ENCODE results near the gene CD99L2. TPM values are rescaled to one million over a fixed set of nuclear protein-coding genes. Genes with fewer than 3 reads are reported as not detected.

Gene CD99L2
- total RNA-seq, 1 experiment from 2014 or later, result 7.3 TPM

DNA sequence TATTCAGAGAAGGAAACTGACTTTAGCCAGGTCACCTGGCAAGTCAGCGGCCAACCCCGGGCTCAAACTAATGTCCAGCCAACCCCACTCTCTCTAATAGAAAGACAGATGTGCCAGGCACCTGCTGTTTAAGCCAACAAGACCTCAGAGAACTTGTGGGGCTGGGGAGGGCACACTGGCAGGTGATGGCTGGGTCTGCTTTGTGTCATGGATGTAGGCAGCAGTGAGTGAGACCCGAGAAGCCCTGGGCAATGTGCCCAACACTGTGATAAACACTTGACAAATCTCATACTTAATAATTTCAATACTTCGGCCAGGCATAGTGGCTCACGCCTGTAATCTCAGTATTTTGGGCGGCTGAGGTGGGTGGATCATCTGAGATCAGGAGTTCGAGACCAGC is 9.0 kb upstream of the CD99L2 start:
- Histone ChIP-seq H2BK15ac (ENCODE audit: low read depth, low read length) (no peak overlapping the region), H3K4me1 (ENCODE audit: insufficient read depth, low read length) (peaks cover 14% of the 10 kb centered on the region; the same call in 1 of the 2 replicates), H3K23ac (ENCODE audit: insufficient read length, low read depth, low read length) (no peak overlapping the region), H2AFZ (ENCODE audit: low read length) (no peak overlapping the region), H2BK20ac (ENCODE audit: low read depth, low read length, poor library complexity, severe bottlenecking) (no peak overlapping the region), H2BK120ac (ENCODE audit: low read depth, low read length, poor library complexity, severe bottlenecking) (no peak overlapping the region), H3K9ac (ENCODE audit: extremely low read depth, insufficient read length, low read length) (no peak overlapping the region), H3K4me2 (ENCODE audit: insufficient read depth, insufficient read length, low read length) (no peak overlapping the region), H3K23me2 (ENCODE audit: insufficient read length, low read depth, low read length, poor library complexity, severe bottlenecking) (peaks cover 10% of the 10 kb centered on the region), H3K14ac (ENCODE audit: insufficient read depth, low read length) (no peak overlapping the region), H3K18ac (ENCODE audit: insufficient read length, low read depth, low read length) (no peak overlapping the region), H3T11ph (ENCODE audit: low read length) (no peak overlapping the region), H3K27me3 (ENCODE audit: insufficient read depth, low read length) (no peaks in the 10 kb centered on the region), H3K79me1 (ENCODE audit: insufficient read depth, low read depth, low read length, poor library complexity, severe bottlenecking) (no peaks in the 10 kb centered on the region), H3K79me2 (ENCODE audit: insufficient read depth, low read length) (no peaks in the 10 kb centered on the region), H3K56ac (ENCODE audit: insufficient read length, low read depth, low read length) (no peak overlapping the region), H4K20me1 (ENCODE audit: control insufficient read depth, insufficient read depth, insufficient read length) (no peaks in the 10 kb centered on the region), H3K27ac (ENCODE audit: insufficient read length, low read depth, low read length) (no peak overlapping the region), H4K91ac (ENCODE audit: insufficient read length, low read depth, low read length) (no peak overlapping the region), H3K4ac (ENCODE audit: low read depth, low read length) (no peak overlapping the region), H4K8ac (replicated peaks; ENCODE audit: insufficient read length, low read depth, low read length) (no peak overlapping the region), H2BK5ac (ENCODE audit: insufficient read length, low read length) (no peak overlapping the region), H3K9me3 (ENCODE audit: control insufficient read depth, low read depth, low read length) (no peaks in the 10 kb centered on the region), H4K5ac (ENCODE audit: insufficient read length, low read depth, low read length) (no peak overlapping the region), H2AK5ac (ENCODE audit: insufficient read length, low read length) (no peak overlapping the region), H2BK12ac (ENCODE audit: insufficient read length, low read depth, low read length) (no peak overlapping the region)
- Mint-ChIP-seq H3K4me1 (peaks cover 26 to 33% of the 10 kb centered on the region in 2 experiments), H3K4me3 (no peak overlapping the region), H3K36me3 (ENCODE audit: insufficient read depth in 1 of 3, low read depth in 3 of 3) (no peaks in the 10 kb centered on the region; a peak in 2 of 7 replicates), H3K27me3 (ENCODE audit: low read depth) (peaks cover 10% of the 10 kb centered on the region), H3K27ac (no peak overlapping the region; a peak in 1 of 7 replicates), H3K9me3 (peaks cover 59 to 73% of the 10 kb centered on the region in 2 experiments)
- WGBS (ENCODE audit: extremely low coverage, insufficient read length, low lambda C conversion rate), result no CpG with 5 or more reads among the region's 7 CpGs
- no peak for DNase-seq
- TF ChIP-seq, protein P1, sequence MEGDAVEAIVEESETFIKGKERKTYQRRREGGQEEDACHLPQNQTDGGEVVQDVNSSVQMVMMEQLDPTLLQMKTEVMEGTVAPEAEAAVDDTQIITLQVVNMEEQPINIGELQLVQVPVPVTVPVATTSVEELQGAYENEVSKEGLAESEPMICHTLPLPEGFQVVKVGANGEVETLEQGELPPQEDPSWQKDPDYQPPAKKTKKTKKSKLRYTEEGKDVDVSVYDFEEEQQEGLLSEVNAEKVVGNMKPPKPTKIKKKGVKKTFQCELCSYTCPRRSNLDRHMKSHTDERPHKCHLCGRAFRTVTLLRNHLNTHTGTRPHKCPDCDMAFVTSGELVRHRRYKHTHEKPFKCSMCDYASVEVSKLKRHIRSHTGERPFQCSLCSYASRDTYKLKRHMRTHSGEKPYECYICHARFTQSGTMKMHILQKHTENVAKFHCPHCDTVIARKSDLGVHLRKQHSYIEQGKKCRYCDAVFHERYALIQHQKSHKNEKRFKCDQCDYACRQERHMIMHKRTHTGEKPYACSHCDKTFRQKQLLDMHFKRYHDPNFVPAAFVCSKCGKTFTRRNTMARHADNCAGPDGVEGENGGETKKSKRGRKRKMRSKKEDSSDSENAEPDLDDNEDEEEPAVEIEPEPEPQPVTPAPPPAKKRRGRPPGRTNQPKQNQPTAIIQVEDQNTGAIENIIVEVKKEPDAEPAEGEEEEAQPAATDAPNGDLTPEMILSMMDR (conservative IDR thresholded peaks at IDR 0.05), result no peak
